ENCODE data around the gene PGM2L1.
"Not testable (repeated sequence)": the region's sequence is repeated elsewhere in the genome, so short reads cannot be mapped to it uniquely, and the experiment has no call there.

- not testable (repeated sequence) for TF ChIP-seq POLR2A, CTCF (IDR thresholded peaks at IDR 0.05)
Observed at GRCh38 chr11:74416974-74417373, 18.7 kb upstream of the PGM2L1 start.
